ENCODE results near the gene GABRR2.

- TF ChIP-seq CTCF (IDR thresholded peaks at IDR 0.05) = no peak
- TF ChIP-seq POLR2A (IDR thresholded peaks at IDR 0.05) = no peak
These were observed 29.9 kb downstream of the GABRR2 start for GRCh38 chr6:89284963-89285735.

Data from prostate gland (tissue), 2 donors.